ENCODE measurements around the gene PRUNE2.

- TF ChIP-seq, protein P1, sequence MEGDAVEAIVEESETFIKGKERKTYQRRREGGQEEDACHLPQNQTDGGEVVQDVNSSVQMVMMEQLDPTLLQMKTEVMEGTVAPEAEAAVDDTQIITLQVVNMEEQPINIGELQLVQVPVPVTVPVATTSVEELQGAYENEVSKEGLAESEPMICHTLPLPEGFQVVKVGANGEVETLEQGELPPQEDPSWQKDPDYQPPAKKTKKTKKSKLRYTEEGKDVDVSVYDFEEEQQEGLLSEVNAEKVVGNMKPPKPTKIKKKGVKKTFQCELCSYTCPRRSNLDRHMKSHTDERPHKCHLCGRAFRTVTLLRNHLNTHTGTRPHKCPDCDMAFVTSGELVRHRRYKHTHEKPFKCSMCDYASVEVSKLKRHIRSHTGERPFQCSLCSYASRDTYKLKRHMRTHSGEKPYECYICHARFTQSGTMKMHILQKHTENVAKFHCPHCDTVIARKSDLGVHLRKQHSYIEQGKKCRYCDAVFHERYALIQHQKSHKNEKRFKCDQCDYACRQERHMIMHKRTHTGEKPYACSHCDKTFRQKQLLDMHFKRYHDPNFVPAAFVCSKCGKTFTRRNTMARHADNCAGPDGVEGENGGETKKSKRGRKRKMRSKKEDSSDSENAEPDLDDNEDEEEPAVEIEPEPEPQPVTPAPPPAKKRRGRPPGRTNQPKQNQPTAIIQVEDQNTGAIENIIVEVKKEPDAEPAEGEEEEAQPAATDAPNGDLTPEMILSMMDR (IDR thresholded peaks at IDR 0.05), result no peak
- TF ChIP-seq POLR2A (IDR thresholded peaks at IDR 0.05), result no peak
Measured at GRCh38 chr9:76932757-76933156, 26.8 kb upstream of the PRUNE2 start.

Data from prostate gland (tissue), 2 donors.